ENCODE measurements around the gene RSPH1. TPM values are rescaled to one million over a fixed set of nuclear protein-coding genes. Genes with fewer than 3 reads are reported as not detected.

RSPH1 gene
- total RNA-seq, 3 donors from 2014 or later, result not detected

- Mint-ChIP-seq H3K36me3 (ENCODE audit: insufficient read depth) (peaks cover 1% of the 10 kb centered on the region), H3K4me1 (ENCODE audit: low read depth) (peaks cover 31% of the 10 kb centered on the region), H3K27me3 (ENCODE audit: low read depth) (no peaks in the 10 kb centered on the region), H3K4me3 (no peak overlapping the region), H3K9me3 (no peaks in the 10 kb centered on the region)
- DNase-seq (no peak), ATAC-seq (no peak)
These were observed 42.6 kb downstream of the RSPH1 start for GRCh38 chr21:42453224-42453985.

- H3K9me3 Mint-ChIP-seq, result no peaks in the 10 kb centered on the region
- H3K36me3 Mint-ChIP-seq (ENCODE audit: insufficient read depth), result peaks cover 5% of the 10 kb centered on the region
- no peak overlapping the region for H3K4me3 Mint-ChIP-seq
- peaks cover 31% of the 10 kb centered on the region for H3K4me1 Mint-ChIP-seq (ENCODE audit: low read depth)
- ATAC-seq (no peak), DNase-seq (no peak)
- H3K27me3 Mint-ChIP-seq (ENCODE audit: low read depth), result no peaks in the 10 kb centered on the region
These were observed 43.4 kb downstream of the RSPH1 start for GRCh38 chr21:42452401-42453223.

GRCh38 chr21:42451941-42452340, 44.1 kb downstream of the RSPH1 start:
- Mint-ChIP-seq H3K9me3 (no peaks in the 10 kb centered on the region), H3K27me3 (ENCODE audit: low read depth) (no peaks in the 10 kb centered on the region), H3K4me1 (ENCODE audit: low read depth) (peaks cover 28% of the 10 kb centered on the region), H3K4me3 (no peak overlapping the region), H3K36me3 (ENCODE audit: insufficient read depth) (peaks cover 11% of the 10 kb centered on the region)
- no peak for DNase-seq
- ATAC-seq, result no peak

- Mint-ChIP-seq H3K36me3 (ENCODE audit: insufficient read depth) (peaks cover 26% of the 10 kb centered on the region), H3K9me3 (no peaks in the 10 kb centered on the region), H3K27me3 (ENCODE audit: low read depth) (no peaks in the 10 kb centered on the region), H3K4me3 (no peak overlapping the region), H3K4me1 (ENCODE audit: low read depth) (peaks cover 23% of the 10 kb centered on the region)
- ATAC-seq (no peak), DNase-seq (no peak)
These were observed 47.3 kb downstream of the RSPH1 start for GRCh38 chr21:42448686-42449085.

- peaks cover 33% of the 10 kb centered on the region for H3K36me3 Mint-ChIP-seq (ENCODE audit: insufficient read depth)
These were observed 48.3 kb downstream of the RSPH1 start for GRCh38 chr21:42447732-42448131.

GRCh38 chr21:42447182-42447581, 48.8 kb downstream of the RSPH1 start:
- Mint-ChIP-seq H3K4me1 (ENCODE audit: low read depth) (peaks cover 23% of the 10 kb centered on the region), H3K4me3 (no peak overlapping the region), H3K36me3 (ENCODE audit: insufficient read depth) (peaks cover 37% of the 10 kb centered on the region), H3K27me3 (ENCODE audit: low read depth) (no peaks in the 10 kb centered on the region), H3K9me3 (no peaks in the 10 kb centered on the region)
- ATAC-seq, result no peak
- no peak for DNase-seq

More at GRCh38 chr21:42447732-42448131, 48.3 kb downstream of the RSPH1 start:
- DNase-seq, result no peak
- Mint-ChIP-seq H3K9me3 (no peaks in the 10 kb centered on the region), H3K4me1 (ENCODE audit: low read depth) (peaks cover 23% of the 10 kb centered on the region), H3K27me3 (ENCODE audit: low read depth) (no peaks in the 10 kb centered on the region), H3K4me3 (no peak overlapping the region)
- ATAC-seq, result no peak

- DNase-seq (no peak), ATAC-seq (peak in 1 of 2 donors; percentile 20)
- H3K9me3 Mint-ChIP-seq, result no peaks in the 10 kb centered on the region
- H3K27me3 Mint-ChIP-seq (ENCODE audit: low read depth), result no peaks in the 10 kb centered on the region
- H3K4me1 Mint-ChIP-seq (ENCODE audit: low read depth), result peaks cover 23% of the 10 kb centered on the region
- H3K36me3 Mint-ChIP-seq (ENCODE audit: insufficient read depth), result peaks cover 42% of the 10 kb centered on the region
- no peak overlapping the region for H3K4me3 Mint-ChIP-seq
These were observed 49.5 kb downstream of the RSPH1 start for GRCh38 chr21:42446531-42446930.

- no peaks in the 10 kb centered on the region for H3K9me3 Mint-ChIP-seq
- H3K36me3 Mint-ChIP-seq (ENCODE audit: insufficient read depth), result peaks cover 51% of the 10 kb centered on the region
- H3K27me3 Mint-ChIP-seq (ENCODE audit: low read depth), result no peaks in the 10 kb centered on the region
- ATAC-seq (no peak), DNase-seq (no peak)
- H3K4me3 Mint-ChIP-seq, result no peak overlapping the region
- H3K4me1 Mint-ChIP-seq (ENCODE audit: low read depth), result peaks cover 26% of the 10 kb centered on the region
These were observed 50.7 kb downstream of the RSPH1 start for GRCh38 chr21:42445311-42445710.

GRCh38 chr21:42444745-42445059, 51.3 kb downstream of the RSPH1 start:
- H3K9me3 Mint-ChIP-seq, result no peaks in the 10 kb centered on the region
- ATAC-seq, result no peak
- no peak for DNase-seq
- no peak overlapping the region for H3K4me3 Mint-ChIP-seq
- H3K4me1 Mint-ChIP-seq (ENCODE audit: low read depth), result peaks cover 26% of the 10 kb centered on the region
- no peaks in the 10 kb centered on the region for H3K27me3 Mint-ChIP-seq (ENCODE audit: low read depth)
- H3K36me3 Mint-ChIP-seq (ENCODE audit: insufficient read depth), result peaks cover 57% of the 10 kb centered on the region

GRCh38 chr21:42443876-42444744, 51.9 kb downstream of the RSPH1 start:
- no peaks in the 10 kb centered on the region for H3K27me3 Mint-ChIP-seq (ENCODE audit: low read depth)
- ATAC-seq, result no peak
- H3K4me1 Mint-ChIP-seq (ENCODE audit: low read depth), result peaks cover 31% of the 10 kb centered on the region
- no peak overlapping the region for H3K4me3 Mint-ChIP-seq
- no peak for DNase-seq
- H3K9me3 Mint-ChIP-seq, result no peaks in the 10 kb centered on the region
- peaks cover 62% of the 10 kb centered on the region for H3K36me3 Mint-ChIP-seq (ENCODE audit: insufficient read depth)

- DNase-seq, result no peak
- Mint-ChIP-seq H3K4me1 (ENCODE audit: low read depth) (peaks cover 36% of the 10 kb centered on the region), H3K4me3 (no peak overlapping the region)
These were observed 52.7 kb downstream of the RSPH1 start for GRCh38 chr21:42443181-42443785.

GRCh38 chr21:42441963-42442362, 54.1 kb downstream of the RSPH1 start:
- Mint-ChIP-seq H3K27me3 (ENCODE audit: low read depth) (no peaks in the 10 kb centered on the region), H3K36me3 (ENCODE audit: insufficient read depth) (peaks cover 67% of the 10 kb centered on the region), H3K4me1 (ENCODE audit: low read depth) (peaks cover 42% of the 10 kb centered on the region), H3K4me3 (no peak overlapping the region), H3K9me3 (no peaks in the 10 kb centered on the region)
- DNase-seq (no peak), ATAC-seq (no peak)

More at GRCh38 chr21:42443181-42443785, 52.7 kb downstream of the RSPH1 start:
- ATAC-seq, result no peak
- H3K36me3 Mint-ChIP-seq (ENCODE audit: insufficient read depth), result peaks cover 66% of the 10 kb centered on the region
- H3K9me3 Mint-ChIP-seq, result no peaks in the 10 kb centered on the region
- H3K27me3 Mint-ChIP-seq (ENCODE audit: low read depth), result no peaks in the 10 kb centered on the region

- Mint-ChIP-seq H3K36me3 (ENCODE audit: insufficient read depth) (peaks cover 66% of the 10 kb centered on the region), H3K9me3 (no peaks in the 10 kb centered on the region), H3K4me3 (no peak overlapping the region), H3K4me1 (ENCODE audit: low read depth) (peaks cover 41% of the 10 kb centered on the region), H3K27me3 (ENCODE audit: low read depth) (no peaks in the 10 kb centered on the region)
- DNase-seq (no peak), ATAC-seq (peak; percentile 25 to 70)
These were observed 55.7 kb downstream of the RSPH1 start for GRCh38 chr21:42440187-42440792.

Measured in activated T-cell treated with anti-CD3 and anti-CD28 coated beads, Interleukin-2, amount 50 U/mL, for 4 hours (primary cell).